HG02973 (cell line): ENCODE results near the gene COPS4.
"Not testable (repeated sequence)": the region's sequence is repeated elsewhere in the genome, so short reads cannot be mapped to it uniquely, and the experiment has no call there.

Experiments
- ATAC-seq: cut with Tn5 transposase; IDR thresholded peaks from one replicate; pipeline ENCODE4 v1.9.1; 2021; ENCODE audit warnings: moderate library complexity; ENCODE audit not compliant: unreplicated experiment

COPS4 gene

DNA sequence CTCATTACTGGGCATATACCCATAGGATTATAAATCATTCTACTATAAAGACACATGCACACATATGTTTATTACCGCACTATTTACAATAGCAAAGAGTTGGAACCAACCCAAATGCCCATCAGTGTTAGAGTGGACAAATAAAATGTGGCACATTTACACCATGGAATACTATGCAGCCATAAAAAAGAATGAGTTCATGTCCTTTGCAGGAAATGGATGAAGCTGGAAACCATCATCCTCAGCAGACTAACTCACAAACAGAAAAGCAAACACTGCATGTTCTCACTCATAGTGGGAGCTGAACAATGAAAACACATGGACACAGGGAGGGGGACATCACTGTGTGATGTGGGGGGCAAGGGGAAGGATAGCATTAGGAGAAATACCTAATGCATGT is 11.4 kb upstream of the COPS4 start:
- ATAC-seq, result not testable (repeated sequence)

DNA sequence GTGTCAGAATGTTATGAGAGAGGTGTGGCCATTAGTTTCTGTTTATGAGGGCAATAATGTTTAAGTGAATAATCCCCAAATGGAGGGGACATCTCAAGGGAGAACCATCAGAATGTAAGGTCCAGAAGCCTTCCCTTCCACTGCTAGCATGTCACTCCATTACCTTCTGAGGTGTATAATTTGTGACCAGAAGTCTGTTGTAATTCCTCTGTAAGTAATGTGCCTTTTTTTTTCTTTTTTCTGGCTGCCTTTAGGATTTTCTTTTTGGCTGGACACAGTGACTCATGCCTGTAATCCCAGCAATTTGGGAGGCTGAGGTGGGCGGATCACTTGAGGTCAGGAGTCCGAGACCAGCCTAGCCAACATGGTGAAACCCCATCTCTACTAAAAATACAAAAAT is 10.8 kb upstream of the COPS4 start:
- ATAC-seq, result no peak

DNA sequence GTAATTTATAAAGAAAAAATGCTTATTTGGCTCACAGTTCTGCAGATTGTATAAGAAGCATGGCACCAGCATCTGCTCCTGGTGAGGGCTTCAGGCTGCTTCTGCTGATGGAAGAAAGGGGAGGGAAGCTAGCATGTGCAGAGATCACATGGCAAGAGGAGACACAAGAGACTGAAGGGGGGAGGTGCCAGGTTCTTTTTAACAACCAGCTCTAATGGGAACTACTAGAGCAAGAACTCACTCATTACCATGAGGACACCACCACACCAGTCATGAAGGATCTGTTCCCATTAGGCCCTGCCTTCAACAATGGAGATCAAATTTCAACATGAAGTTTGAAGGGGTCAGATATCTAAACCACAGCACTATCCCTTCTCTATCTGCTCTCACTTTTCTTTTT is 9.4 kb upstream of the COPS4 start:
- no peak for ATAC-seq

DNA sequence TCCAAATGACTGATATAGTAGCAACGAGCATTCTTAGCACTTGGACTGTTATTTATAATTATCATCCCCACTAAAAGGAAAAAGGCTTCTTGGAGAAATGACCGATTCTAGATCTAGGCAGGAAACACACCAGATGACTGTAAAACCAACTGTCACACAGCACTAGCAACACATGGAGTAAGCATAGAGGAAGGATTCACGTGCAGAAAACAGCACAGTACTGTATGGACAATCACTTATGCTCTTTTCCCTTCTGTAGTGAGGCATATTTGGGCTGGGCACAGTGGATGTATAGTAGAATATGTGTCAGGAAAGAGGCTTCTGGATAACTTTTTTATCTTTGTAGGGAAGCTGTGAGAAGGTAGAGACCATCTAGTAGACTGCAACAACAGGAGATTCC is 6.0 kb upstream of the COPS4 start:
- no peak for ATAC-seq

DNA sequence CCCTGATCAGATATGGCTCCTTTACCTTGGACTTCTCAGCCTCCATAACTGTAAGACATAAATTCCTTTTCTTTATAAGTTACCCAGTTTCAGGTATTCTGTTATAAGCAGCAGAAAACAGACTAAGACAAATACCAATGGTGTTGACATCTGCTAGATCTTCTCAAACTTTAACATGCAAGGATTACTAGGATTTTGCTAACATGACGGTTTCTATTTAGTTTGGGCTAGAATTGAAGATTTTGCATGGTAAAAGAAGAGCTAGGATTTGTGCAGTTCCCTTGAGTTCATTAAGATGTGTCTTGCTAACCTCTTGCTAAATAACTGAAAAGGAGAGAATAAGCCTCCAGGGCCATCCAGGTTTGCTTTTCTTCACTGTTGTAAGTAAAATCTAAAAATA is 5.3 kb upstream of the COPS4 start:
- no peak for ATAC-seq

DNA sequence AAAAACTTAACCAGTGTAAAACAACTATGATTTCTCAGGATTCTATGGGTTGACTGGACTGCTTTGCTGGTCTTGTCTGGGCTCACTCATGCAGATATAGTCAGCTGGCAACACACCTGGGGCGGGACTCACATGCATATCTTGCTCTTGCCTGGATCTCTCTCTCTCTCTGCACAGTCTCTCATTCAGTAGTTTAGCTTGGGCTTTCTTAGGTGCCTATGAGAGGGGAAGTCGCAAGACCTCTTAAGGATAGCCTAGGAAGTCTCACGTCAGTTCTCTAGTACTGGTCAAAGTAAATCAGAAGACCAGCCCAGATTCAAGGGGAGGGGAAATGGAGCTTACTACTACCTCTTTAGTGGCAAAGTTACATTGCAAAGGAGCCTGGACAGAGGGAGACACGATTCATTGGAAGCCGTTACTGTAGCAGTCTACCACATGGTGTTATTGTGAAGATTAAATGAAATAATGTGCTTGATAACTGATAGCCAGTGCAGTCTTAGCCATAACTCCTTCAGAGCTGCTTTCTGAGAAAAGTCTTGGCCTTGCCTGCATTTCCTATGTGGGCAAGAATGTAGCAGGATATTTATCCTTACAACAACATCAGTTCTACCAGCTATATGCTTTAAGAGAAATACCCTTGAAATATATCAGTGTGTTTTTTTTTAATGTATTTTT is 2.1 kb downstream of the COPS4 start:
- no peak for ATAC-seq

DNA sequence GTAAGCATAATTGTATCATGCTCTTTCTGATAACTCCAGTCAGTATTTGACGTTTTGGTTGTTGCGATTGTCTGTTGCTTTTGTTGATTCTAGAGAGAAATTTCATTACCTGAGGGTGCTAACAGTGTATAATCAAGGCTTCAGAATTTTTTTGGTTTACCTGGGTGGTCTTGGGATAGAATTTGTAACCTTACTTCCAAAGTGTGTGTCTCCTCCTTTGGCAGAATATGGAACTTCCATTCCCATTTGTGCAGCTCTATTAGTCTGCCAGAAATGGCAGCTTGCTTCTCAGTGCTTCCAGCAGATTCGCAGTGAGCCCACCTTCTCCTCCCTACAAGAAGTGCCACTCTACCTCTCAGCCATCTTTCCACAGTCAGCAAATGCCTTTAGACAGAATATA is 5.3 kb downstream of the COPS4 start:
- no peak for ATAC-seq

DNA sequence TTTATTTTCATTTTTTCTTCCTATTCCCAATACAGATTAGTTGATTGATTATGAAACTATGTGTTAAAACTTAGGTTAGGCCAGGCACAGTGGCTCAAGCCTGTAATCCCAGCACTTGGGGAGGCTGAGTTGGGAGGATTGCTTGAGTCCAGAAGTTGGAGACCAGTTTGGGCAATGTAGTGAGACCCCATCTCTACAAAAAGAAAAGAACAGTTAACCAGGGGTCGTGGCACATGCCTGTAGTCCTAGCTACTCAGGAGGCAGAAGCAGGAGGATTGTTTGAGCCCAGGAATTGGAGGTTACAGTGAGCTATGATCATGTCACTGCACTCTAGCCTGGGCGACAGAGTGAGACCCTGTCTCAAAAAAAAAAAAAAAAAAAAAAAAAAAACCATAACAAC is 8.2 kb downstream of the COPS4 start:
- not testable (repeated sequence) for ATAC-seq

DNA sequence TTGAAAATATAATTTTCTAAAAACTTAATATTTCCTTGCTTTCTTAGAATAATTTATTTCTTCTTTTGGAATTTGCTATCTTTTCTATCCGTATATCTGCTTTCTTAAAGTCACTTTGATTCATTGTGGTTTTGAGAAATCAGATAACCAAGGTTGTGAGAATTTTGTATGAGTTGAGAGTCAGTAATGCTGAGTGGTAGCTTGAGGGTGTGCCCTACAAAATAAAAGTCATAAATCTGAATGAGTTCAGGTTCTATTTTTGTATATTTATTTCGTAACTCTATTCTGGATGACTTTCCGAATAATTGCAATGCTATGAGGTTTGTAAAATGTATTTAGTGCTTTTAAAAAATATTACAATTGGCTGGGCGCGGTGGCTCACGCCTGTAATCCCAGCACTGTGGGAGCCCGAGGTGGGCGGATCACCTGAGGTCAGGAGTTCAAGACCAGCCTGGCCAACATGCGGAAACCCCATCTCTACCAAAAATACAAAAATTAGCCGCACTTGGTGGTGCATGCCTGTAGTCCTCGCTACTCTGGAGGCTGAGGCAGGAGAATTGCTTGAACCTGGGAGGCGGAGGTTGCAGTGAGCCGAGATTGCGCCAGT is 8.9 kb downstream of the COPS4 start:
- no peak for ATAC-seq

DNA sequence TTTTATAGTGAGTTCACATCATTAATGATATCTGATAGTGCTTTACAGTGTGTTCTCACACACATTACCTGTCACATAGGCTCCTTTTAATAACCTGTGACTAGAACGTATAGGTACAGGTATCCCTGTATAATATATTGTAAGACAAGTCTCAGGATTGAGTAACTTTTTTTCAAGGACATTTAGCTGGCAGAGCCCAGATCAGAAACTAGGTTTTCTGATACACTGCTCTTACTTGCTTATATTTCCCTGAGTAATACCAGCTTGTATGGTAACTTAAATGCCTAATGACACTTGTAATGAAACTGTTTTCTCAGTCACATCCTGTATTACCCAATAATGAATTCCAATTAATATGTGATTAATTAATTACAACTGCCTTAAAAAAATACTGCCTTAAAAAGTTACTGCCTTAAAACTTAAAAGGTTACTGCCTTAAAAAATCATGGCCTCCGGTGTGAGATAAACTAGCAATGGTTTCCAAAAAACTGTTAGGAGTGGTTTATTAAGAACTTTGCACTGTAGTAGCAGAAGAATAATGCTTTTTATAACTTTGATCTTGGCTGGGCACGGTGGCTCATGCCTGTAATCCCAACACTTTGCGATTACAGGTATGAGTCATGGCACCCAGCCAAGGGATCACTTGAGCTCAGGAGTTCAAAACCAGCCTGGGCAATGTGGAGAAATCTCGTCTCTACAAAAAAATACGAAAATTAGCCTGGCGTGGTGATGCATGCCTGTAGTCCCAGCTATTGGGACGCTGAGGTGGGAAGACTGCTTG is 11.9 kb downstream of the COPS4 start:
- ATAC-seq, result no peak

DNA sequence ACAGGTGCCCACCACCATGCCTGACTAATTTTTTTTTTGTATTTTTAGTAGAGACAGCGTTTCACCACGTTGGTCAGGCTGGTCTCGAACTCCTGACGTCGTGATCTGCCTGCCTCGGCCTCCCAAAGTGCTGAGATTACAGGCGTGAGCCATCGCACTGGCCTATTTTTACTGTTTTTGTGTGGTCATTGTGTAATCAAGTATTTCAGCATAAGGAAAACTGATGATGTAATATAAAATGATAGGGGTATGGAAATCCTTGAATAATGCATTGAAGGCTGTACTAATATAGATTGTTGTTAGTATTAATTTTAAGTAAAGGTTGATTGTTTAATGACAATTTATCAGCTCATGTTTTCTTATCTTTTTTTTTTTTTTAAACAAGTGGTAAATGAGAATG is 13.8 kb downstream of the COPS4 start:
- ATAC-seq, result not testable (repeated sequence)

DNA sequence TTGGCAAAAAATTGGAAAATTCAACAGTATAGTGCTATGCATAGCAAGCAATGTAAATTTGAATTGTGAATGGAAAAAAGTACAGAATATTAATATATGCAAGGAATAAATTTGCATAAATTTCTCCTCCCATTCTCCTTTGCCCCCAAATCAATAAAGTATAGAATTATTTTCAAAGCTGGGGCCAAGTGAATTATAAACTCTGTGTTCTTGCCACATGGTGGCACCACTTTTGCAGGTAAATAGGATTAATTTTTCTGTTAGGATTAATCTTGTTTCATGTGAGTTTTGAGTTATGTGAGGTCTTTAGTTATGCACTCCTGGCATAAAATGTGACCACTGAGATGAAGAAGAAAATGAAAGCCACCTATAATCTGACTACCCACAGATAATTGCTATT is 19.9 kb downstream of the COPS4 start:
- ATAC-seq, result no peak

DNA sequence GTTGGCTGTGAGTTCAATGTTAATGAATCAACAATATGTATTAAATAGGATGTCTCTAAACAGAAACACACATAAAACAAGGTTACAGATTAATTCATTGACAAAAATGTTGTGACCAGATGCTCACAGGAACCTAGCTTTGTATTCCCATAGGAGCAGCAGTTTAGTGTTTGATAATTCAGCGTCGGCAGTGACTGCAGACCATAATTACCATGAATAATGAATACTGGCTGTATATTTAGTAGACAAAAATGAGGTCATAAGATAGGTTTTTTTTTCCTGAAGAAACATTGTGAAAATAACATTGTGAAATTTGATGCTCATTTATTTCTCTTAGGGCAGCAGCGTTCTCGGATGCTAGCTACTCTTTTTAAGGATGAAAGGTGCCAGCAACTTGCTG is 27.8 kb downstream of the COPS4 start:
- no peak for ATAC-seq

DNA sequence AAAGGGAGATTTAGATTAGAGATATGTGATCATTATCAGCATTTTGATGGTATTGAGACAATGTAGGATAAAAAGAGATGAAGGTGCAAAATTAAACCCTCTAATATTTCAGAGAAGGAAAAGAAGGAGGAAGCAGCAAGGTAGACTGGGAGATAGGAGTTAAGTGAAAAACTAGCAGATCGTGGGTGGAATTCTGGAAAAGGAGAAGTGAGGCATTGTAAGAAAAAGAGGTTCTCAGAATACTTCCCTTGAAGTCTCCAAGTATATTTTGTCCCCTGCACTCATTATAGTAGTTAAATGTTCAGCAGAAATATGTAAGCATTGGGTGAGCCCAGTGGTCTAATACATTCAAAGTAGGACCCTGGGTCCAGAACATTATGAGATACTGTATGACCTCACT is 30.3 kb downstream of the COPS4 start:
- ATAC-seq, result no peak

DNA sequence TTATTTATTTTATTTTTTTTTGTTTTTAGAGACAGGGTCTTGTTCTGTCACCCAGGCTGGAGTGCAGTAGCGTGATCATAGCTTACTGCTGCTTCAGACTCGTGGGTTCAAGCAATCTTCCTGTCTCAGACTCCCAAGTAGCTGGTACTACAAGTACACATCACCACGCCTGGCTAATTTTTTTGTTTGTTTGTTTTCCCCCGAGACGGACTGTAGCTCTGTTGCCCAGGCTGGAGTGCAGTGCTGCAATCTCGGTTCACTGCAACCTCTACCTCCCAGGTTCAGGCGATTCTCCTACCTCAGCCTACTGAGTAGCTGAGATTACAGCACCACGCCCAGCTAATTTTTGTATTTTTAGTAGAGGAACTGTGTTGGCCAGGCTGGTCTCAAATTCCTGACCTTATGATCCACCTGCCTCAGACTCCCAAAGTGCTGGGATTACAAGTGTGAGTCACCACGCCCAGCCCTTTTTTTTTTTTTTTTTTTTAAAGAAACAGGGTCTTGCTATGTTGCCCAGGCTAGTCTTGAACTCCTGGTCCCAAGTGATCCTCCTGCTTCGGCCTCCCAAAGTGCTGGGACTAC is 32.2 kb downstream of the COPS4 start:
- ATAC-seq, result no peak

DNA sequence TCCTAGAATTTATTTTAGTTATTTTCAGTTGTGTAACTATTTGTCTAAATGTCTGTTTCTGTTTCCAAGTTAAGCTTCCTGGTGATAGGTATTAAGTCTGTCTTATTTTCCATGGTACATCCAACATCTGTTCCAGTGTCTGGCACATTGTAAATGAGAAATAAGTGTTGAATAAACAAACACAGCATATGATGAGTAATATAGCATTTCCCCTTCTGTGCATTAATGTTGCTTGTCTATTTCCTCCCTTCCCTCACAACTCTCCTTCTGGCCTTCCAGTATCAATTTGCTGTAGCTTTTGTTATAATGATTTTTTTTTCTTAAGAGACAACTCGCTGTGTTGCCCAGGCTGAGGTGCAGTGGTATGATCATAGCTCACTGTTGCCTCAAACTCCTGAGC is 36.1 kb downstream of the COPS4 start:
- ATAC-seq, result no peak

DNA sequence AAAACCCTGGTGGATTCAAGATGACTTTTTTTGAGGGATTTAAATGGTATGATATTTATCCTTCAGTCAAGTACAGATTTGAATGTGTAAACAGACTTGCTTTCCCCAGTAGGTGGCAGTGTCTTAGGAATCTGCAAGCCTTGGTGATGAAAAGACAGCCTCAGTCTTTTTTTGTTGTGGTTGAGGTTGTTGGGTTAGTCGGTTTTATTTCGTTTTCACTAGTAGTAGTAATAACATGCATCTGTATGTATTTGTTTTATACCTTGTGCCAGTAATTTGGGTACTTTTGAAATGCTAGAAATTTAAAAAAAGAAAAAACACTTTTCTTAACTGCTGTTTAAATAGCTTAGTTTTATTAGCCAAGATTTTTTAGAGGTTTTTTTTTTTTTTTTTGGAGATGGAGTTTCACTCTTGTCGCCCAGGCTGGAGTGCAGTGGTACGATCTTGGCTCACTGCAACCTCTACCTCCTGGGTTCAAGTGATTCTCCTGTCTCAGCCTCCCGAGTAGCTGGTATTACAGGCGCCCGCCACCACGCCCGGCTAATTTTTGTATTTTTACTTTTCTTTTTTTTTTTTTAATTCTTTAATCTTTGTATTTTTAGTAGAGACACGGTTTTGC is 39.2 kb downstream of the COPS4 start:
- peak; percentile 82 for ATAC-seq

DNA sequence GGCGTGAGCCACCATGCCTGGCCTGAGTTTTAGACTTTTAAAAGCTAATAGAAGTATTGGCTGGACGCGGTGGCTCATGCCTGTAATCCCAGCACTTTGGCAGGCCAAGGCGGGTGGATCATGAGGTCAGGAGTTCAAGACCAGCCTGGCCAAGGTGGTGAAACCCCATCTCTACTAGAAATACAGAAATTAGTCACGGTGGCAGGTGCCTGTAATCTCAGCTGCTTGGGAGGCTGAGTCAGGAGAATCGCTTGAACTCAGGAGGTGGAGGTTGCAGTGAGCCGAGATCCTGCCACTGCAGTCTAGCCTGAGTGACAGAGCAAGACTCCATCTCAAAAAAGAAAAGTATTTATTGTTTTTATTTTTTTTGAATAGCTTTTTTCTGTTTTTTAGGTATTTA is 39.8 kb downstream of the COPS4 start:
- ATAC-seq, result not testable (repeated sequence)

DNA sequence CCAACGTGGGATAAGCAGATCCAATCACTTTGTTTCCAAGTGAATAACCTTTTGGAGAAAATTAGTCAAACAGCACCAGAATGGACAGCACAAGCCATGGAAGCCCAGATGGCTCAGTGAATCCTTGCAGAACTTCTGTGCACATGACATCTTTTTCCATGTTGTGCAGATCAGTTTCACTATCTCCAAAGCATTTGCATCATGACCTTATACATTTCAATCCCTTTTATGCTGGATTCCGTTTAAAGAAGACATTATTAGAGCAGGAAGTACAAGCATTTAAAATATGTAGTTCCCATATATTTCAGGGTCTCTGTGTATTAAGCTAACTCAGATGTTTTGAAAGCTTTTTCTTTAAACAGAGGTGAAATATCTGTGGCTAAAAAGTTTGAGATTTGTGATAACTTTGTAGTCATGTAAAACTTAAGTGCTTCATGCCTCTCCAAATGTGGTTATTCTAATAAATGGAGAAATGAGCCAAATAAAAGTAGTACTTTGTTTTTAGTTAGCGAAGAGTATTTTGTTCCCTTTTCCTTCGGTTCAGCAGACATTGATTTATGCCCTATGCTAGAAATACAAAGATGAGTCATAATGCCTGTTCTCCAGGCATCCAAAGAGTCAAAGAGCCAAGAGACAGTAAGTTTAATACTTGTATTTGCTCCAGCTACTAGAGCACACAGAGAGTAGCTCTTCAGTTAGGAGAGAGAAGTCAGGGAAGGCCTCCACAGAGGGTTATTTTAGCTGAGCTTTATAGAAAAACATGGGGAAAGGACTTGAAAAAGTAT is 40.5 kb downstream of the COPS4 start:
- ATAC-seq, result no peak

DNA sequence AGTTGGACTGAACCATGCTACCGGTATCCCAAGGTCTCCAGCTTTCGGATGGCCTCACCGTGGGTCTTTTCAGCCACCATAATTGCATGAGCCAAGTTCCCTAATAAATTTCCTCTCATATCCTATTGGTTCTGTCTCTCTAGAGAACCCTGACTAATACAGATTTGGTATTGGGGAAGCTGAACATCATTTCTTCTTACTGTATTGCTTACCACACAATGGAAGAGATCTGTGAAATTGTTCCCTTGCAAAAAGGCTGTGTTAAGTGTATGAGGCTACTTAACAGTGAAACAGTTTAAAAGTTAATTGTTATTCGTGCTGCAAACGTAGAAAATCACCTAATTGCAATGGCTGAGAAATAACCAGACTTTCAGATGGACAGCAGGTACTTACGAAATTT is 45.6 kb downstream of the COPS4 start:
- no peak for ATAC-seq

DNA sequence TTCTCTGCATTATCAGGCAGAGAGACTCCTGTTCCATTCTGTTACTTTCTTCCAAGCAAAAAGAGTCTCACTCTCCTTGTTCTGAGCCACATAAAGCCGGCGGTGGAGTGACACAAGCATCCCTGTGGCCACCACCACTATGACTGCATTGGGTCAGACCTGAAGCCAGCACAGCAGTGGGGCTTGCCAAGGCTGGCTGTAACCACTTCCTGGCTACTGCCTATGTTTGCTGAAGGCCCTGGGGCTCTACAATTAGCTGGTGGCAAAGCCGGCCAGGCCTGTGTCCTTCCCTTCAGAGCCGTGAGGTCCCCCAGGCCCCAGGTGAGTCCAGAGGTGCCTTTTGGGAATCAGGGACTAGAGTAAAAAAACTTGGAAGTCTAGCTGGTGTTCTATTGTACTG is 47.8 kb downstream of the COPS4 start:
- no peak for ATAC-seq
